Stromal cell of bone marrow (primary cell): ENCODE results near the gene TMEM255B.

Source experiments
- DNase-seq: peaks from one replicate; pipeline ENCODE4 v3.0.0-alpha.2; 2012; ENCODE audit warnings: low read depth

The TMEM255B gene

DNA sequence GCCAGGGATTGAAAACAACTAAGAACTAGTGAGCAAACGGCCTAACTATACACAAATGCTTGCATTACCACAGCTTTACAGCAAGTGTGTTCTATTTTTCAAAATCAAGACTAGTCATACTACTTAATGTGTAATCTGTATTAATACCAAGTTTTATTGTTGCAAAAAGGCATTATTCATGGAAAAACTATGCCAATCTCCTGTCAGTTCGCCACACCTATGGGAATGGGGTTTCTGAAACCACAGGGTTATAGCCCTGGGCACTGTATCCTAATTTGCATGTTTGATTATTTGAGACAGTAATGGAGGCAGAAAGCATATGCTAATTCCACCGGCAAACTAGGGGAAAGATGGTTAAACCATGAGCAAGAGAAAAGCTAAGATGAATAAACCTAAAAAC, 90.5 kb downstream of the TMEM255B start:
- DNase-seq: no peak

DNA sequence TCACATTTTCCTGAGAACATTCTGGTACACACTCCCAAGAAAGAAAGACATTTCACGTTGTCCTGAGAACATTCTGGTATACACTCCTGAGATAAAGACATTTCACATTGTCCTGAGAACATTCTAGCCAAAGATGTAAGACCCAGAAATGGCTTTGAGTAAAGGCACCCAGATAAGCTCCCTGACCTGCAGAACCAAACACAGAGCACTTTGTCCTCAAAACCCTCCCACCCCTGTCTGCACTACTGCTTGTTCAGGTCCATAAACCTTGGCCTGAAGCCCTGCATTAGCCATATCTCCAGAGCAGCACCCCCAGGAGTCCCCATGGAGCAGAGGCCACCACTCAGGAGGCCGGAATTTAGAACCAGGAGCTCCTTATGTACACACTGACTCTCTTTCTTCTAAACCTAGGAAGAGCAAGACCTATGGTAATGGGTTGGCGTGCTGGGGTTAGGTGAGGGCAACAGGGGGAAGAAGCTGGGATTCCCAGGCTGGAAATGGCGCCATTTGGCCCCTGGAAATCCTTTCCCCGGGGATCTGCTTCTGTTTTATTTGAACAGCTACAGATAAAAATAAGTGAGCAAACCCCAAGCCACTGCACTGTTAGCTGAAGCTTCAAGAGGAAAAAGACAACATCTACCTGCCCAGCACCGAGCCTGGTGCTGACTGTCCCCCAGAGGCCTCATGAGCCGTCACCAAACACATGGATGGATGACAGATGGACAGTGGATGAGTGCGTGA, 91.1 kb downstream of the TMEM255B start:
- DNase-seq: no peak

DNA sequence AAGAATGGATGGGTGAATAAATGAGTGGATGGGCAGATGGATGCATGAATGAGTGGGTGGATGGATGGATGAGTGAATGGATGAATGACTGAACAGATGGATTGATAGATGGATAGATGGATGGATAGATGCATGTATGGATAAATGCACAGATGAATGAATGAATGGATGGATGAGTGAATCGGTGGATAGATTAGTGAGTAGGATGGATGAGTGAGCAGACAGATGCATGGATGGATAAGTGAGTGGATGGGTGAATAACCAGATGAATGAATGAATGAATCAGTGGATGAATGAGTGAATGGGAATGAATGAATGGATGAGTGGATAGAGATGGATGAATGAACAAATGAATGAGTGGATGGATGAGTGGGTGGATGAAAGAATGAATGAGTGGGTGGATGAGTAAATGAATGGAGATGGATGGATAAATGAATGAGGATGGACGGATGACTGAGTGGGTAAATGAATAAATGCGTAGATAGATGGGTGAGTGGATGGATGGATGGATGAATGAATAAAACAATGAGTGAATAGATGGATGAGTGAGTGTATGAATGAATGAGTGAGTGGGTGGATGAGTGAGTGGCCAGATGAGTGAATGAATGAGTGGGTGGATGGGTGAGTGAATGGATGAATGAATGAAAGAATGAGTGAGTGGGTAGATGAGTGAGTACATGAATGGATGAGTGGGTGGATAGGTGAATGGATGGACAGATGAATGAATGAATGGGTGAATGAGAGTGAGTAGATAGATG, 91.9 kb downstream of the TMEM255B start:
- DNase-seq: no peak

DNA sequence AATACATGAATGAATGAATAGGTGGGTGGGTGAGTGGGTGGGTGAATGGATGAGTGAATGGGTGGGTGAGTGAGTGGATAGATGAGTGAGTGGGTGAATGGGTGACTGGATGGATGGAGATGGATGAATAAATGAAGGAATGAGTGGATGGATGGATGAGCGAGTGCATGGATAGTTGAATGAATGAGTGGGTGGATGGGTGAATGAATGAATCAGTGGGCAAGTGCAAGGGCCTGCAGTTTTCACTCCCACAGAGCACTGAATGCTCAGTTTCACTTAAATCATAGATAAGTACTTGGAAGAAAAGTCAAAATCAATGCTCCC, 92.4 kb downstream of the TMEM255B start:
- DNase-seq: no peak

DNA sequence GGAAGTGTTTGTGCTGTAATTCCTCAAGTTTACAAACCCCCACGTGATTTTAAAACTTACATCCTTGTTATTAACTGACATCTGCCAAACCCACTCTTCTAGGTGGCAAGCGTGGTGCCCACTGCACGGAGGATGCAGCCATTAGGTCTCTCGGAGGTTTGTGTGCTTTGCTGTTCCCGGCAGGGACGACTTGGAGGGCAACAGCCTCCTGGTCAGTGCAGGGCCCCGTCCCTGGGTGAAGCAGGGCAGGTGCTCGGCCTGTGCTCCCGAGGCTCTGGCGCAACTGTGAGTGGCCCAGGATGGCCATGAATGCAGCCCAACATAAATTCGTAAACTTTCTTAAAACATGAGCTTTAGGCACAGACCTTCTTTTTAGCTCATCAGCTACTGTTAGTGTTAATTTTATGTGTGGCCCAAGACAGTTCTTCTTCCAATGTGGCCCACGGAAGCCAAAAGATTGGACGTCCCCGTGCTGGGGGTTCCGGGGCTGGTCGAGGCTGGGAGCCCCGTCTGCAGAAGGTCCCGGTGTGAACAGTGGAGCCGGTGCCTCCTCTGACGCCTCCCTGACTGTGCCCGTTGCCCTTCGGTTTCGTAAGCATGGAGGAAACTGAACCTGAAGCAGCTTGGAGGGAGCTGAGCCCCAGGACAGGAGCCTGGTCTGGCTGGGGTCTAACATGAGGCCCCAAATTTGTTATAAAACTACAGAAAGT, 93.0 kb downstream of the TMEM255B start:
- DNase-seq: no peak

DNA sequence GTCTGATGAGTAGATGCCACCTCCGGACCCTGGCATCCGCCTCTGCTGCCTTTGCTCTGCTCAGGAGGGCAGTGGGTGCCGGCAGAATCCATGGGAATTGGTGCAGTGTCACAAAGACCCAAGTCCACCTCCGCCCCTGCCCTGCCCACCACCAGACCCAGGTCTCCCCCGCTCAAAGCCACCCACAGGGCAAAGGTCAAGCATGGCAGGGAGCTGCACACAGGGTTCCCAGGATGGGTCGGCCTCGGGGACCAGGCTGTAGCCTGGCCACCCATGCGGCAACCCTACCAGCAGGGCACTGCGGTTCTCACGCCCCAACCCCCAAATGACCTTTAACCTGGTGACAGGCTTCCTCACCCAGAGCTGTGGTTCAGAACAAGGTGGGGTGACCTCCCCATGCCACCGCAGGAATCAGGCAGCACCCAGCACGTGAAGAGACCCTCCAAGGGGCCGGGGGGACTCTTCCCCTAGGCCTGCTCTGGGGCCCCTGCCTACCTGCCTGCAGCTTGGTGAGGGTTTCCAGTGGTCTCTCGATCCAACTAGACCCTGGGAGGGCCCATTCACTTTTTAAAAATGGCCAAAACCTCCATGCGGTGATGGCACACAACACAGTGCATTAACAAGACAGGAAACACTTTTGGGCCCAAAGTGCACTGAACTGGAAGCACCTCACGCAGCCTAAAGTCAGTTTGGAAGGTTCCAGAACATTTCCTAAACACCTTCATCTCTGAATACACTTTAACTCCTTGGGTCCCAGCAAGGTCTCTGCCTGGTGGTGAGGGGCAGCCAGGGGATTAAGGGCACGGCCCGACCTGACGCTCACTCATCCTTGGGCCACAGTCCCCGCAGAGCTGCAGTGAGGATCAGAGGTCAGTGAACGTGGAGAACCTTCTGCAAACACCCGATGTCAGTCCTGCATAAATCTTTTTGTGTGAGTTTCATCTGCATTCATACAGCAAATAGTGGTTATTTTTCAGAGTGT, 93.8 kb downstream of the TMEM255B start:
- DNase-seq: no peak

DNA sequence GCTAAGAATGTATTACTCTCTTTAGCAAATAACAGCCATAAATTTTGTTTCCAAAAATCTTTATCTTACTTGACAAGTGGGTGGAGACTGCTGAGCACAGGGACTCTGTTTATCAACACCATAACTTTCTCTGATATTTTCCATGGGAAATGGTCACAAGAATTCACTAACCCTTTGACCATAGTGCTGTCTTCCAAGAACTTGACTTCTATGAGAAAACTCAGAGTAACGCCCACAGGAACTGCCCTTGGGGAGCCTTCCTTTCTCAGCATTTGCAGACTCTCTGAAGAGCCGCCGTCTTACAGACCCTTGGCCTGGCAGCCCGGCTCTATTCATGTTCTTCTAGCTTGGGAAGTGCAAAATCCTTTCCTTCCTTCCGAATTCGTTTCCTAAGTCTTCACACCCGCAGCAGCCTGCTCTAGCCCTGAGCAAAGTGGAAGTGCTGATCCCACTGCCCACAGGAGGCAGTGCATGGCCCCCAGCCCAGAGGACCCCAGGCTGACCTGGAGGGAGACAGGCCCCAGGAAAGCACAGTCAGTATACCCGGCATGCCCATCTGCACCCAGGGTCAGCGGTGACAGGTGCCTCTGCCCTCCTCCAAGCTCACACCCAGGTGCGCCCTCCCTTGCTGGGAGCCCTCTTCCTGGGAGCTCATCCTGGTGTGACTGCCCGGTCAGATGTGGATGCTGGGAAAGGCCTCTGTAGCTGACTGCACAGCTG, 94.7 kb downstream of the TMEM255B start:
- no peak for DNase-seq

DNA sequence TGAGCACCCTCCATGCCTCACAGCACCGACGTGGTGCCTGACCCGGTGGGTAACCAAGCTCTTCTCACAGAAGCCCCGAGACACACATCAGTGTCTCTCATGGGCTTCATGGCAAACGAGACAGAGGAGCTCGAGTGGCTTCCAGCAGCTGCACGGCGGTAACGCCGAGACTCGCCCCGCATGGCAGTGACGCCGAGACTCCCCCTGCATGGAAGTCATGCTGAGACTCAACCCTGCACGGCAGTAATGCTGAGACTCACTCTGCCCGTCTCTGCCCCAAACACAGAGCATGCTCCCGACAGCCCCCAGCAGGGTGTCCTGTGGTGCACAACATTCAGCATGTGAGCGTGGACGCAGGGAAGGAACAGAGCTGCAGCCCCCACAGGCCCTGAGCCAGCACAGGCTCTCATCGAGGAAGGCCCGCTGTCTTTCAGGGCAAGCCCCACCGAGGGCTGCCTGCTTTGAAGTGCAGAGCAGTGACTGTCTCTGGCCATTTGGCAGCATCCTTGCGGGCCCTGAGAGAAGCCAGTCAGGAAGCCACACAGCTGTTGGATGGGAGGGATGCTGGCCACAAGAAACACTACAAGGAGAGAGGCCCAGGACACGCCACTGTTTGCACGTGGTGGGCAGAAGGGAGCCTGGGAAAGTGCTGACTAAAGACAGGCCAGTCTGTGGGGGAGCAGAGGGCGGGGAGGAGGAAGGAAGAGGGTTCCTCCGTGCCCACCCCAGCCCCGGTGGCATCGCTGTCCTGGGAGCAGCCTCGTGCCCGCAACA, 95.4 kb downstream of the TMEM255B start:
- DNase-seq: no peak

DNA sequence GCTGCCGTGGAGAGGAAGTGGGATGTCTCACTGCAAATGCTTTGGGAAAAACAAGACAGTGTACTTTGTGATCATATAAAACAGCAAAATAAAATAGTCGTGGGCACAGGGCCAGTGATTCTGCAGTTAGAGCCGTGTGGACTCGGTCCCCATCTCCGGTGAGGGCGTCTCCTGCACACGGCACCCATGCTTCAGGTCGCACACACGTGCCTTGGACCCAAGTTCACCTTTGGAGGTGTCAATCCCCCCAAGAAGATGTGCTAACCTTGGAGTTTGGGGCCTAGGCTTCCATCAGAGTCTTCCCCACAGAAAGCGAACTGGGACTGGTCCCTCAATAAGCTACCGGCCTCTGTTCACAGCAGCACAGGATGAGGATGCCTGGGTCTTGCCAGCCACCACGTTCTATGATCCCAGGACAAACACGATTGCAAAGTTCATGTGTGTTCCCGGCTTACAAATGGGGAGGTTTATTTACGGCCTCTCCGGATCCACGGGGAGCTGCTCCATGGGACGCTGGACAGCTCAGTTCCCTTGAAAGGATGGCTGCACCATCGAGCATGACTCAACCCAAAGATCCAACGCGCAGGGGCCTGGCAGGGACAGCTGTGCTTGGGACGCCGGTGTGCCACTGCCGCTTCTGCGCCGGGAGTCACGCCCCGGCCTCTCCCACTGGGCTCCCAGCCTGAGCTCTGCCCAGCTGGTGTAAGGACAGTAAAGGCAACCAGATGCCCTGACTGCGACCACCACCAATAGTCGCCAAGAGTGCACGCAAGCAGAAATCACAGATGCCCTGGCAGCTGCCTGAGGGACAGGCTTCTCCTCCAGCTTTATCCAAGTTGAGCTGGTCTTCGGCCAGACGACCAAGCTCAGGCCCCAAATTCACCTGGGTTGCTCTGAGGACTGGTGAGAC, 96.2 kb downstream of the TMEM255B start:
- no peak for DNase-seq

DNA sequence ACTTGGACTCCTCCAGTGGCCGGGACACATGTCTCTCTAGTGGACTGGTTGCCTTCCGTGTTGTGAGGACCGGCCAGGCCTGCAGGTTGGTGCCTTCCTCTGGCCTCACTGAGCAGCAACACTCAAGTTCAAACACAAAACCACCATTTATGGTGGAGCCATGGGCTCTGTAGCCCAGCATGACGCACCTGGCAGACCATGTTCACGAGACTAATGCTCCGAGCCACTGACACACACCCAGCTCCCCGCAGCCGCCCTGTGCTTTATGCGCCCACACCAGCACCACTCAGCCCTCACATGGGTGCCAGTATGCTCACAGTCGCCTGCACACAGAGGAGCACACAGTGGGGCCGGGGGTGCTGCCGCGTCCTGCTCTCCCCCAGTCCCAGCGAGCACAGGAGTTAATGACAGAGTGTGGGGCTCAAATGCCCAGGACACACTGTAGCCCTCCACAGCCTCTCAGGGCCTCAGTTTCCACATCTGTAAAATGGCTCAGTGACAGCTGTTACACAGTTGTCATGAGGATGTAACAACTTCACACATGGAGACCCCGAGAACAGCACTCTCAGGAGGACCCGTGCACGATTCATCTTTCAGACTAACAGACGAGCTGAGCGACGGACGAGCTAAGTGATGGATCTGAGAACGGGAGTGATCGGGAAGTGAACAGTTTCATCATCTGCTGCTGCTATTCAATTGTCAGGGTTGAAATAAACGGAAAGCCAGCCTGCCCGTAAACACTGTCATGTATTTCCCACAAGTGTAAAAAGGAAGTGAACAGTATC, 97.1 kb downstream of the TMEM255B start:
- DNase-seq: no peak

DNA sequence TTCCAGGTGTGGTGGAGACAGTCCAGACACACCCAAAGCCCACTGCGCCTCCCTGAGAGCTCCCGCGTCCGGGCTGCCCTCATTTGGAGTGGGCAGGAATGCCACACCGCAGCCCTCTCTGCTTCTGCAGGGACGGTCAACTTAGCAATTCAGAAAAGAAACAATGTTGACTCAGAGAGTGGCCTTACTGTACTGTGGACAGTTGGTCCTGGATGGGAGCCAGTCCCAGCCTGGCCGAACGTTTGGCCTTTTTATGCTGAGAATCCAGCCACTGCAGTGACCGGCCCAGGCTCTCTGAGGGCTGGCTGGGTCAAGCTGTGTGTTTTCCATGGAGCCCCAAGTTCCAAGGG, 97.7 kb downstream of the TMEM255B start:
- peak; percentile 52 for DNase-seq

DNA sequence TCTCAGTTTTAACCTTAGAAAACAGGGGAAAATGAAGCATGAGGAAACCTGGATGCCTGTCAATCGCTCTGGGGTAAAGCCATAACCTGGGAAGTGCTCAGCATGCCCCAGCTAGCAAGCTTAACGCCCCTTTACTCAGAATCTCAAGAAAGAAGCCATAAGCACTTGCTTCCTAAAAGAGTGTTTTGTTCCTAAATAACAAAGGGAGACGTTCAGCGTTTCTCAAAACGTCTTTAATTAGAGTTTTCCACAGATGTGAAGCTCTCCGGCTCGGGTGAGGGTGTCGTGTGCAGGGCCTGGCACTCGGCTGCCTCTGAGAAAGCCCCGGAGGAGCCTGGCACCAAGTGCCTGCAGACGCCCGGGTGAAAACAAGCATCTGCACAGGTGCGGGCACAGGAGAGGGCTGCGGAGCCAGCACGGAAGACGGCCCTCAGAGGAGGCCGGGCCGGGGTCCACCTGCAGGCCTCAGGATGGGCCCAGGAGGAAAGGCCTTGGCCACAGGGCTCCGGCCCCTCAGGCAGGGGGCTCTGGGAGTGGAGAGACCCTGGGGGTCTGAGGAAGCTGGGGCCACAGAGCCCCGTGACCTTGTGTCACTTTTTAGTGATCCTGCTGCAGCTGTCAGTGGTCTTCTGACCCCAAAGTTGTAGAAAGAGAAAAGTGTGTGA, 98.6 kb downstream of the TMEM255B start:
- no peak for DNase-seq

DNA sequence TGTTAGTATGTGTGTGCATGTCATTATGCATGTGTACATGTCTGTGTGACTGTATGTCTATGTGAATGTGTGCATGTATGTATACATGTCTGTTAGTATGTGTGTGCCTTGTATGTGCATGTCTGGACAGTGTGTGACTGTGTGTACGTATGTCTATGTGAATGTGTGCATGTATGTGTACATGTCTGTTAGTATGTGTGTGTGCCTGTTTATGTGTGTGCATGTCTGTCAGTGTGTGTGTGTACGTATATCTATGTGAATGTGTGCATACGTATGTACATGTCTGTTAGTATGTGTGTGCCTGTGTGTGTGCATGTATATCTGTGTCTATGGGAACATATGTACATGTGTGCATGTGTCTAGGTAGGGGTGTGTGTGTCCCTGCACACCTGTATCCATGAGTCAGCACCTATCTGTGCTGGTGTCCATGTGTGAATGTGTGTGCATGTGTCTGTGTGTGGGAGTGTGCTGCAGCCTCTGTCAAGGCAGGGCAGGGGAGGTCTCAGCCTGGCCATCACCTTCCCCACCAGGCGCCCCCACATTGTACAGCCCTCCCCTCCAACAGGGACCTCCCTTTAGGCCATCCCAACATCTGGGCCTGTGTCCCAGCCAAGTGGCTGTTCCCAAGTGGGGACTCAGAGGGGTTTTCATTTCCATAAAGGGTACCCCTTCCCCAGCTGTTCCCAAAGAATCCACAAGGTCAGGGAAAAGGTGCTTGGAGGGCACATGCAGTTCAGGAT, 100.5 kb downstream of the TMEM255B start:
- no peak for DNase-seq

DNA sequence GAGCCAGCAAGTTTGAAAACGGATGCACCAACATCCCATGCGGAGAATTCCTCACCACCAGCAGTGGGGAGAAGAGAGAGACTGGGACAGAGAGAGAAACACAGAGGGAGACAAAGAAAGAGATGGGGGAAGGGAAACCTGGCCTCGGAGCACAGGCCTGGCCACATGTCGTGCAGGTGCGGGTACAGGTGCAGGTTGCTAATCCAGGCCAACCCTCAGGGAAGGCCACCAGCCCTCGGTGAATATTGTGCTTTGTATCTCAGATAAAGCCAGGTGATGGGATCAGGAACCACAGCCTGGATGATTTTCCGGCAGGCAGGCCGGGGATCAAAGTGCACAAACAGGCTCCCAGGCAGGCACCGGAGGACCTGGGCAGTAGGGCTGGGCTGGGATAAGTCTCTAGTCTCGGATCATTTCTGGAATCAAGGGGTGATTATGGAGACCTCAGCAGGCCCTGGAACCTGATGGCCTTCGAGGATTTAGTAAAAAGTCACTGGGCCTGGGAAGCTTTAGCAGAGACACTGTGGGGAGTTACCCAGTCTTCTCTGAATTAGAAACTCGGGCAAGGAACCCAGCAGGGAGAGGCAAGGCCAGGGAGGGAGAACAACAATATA, 101.1 kb downstream of the TMEM255B start:
- no peak for DNase-seq

DNA sequence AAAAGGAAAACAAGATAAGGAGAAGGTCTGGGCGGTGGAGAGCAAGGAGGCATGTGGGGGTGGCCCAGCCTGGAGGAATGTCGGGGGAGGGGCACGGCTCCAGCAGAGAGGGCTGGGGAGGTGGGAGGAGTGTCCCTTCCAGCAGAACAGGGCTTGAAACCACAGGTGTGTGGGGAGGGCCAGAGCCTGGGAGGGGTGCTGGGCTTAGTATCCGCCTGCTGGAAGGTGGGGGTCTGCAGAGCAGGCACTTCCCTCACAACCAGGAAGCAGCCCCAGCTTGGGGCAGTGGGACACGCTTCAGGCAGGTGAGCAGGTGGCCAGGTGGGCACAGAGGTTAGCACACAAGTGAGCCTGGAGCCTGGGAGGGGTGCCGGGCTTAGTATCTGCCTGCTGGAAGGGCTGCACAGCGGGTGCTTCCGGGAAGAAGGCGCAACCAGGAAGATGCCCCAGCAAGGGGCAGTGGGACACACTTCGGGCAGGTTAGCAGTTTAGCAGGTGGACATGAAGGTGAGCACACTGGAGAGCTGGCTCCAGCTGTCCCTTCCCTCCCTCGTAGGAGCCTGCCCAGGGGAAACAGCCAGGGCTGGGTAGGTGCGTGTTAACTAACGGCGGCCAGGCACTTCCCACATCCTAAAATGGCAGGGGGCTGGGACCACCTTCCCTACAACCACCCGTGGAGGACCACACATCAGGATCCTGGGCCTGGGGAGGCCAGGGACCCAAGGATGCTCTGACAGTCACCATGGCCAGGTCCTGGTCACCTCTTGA, 101.8 kb downstream of the TMEM255B start:
- no peak for DNase-seq

DNA sequence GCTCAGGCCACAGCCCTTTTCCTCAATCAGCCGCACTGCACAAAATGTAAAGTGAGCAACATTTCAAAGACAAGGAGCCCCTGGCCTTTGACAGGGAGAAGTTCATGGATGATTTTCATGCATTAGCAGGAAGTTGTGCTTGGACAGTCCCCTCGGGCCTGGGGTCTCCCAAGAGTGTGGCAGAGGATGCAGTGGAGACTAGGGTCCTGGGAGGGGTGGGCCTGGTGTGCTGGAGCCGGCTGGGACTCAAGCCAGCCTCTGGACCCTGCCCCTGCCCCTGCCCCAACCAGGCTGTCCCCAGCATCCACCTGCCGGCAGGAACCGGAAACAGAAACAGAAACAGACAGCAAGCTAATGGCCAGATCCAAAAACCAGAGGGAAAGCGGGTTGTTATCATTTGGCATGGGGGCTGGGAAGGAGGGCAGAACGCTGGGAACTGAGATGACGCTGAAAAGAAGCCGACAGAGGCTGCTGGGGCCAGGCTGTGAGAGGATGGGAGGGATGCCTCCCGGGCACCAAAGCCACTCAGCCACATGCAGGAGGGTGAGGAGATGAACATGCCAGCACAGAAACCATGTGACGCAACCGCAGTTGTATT, 102.5 kb downstream of the TMEM255B start:
- no peak for DNase-seq
